Activated CD8-positive, alpha-beta memory T cell treated with anti-CD3 and anti-CD28 coated beads, Interleukin-2, amount 50 U/mL, for 24 hours (primary cell): ENCODE results near the gene TMEM187.

ENCODE experiments used
- DNase-seq: peaks from one replicate; pipeline ENCODE4 v3.0.0-alpha.2; 2020; ENCODE audit errors: extremely low read depth

The TMEM187 gene, protein sequence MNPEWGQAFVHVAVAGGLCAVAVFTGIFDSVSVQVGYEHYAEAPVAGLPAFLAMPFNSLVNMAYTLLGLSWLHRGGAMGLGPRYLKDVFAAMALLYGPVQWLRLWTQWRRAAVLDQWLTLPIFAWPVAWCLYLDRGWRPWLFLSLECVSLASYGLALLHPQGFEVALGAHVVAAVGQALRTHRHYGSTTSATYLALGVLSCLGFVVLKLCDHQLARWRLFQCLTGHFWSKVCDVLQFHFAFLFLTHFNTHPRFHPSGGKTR

DNA sequence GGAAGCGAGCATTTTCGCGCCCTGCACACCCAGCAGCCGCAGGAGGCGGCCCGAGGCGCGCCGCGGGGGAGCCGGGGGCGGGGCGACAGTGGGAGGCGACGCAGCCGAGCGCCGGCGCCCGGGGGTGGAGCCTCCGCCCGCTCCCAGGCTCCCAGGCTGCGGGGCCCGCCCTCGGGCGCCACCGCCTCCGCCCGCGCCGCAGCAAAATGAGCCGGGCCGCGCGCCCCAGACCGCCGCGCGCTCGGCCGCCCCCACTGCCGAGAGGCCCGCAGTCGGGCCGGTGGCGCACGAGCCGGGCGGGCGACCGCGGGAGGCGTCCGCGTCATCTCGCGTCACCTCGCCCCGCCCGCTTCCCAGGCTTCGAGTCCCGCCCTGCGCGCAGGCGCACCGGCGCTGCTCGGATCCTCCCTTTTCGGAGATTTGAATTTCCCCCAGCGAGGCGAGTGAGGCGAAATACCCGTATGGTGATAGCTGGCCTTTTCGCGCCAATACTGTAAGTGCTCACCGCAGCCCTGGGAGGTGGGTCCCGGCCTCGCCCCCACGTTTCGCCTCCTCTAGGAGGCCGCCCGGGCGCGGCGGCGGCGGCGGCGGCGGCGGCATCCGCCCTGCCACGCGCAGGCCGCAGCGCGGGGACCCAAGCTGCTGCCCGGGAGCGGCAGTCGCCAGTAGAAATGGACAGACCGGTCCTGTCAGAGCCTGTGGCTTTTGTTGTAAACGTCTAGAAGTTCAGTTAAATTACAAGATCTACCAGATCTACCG lies at the start of gene TMEM187:
TMEM187 (plus strand) TSS at position 387 of the 759 bp plus-strand sequence. CDS start 9,309 bp downstream, outside the sequence.
- DNase-seq = no peak

DNA sequence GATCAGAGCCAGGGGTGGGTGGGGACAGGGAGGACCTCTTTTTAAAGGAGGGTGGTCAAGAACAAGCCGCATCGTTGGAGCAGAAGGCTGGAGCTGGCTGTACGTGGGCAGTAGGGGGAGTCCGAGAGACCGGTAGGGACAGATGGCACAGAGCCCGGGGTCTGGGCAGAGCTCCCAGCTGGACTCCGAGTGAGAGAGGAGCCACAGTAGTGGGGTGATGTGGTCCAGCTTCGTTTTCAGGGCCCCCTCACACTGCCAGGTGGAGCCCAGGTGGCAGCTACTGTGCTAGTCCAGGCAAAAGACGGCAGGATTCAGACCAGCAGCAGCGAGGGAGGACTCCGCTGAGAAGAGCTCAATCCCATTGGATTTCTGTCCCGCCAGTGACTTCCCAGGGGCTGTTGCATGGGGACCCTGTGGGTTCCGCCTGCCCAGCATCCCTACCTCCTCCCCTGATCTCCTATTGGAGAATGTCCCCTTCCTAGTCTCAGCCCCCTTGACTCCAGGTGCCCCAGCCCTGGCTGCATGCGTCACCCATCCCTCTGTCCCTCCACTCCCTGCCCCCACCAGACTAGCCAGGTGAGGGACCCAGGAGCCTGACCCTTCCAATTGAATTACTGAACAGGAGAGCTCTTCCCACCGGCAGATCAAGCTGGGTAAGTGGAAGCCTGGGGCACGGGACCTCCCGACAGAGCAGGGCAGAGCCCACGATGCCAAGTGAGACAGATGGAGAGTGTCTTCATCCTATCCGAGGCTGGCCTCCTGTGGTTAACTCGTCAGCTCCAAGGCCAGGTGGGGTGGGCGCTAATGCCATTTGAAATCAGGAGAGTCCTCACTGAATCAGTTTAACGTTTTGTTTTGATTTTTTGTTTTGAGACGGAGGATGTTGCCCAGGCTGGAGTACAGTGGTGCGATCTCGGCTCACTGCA lies 49.4 kb upstream of the TMEM187 start:
- DNase-seq = no peak

DNA sequence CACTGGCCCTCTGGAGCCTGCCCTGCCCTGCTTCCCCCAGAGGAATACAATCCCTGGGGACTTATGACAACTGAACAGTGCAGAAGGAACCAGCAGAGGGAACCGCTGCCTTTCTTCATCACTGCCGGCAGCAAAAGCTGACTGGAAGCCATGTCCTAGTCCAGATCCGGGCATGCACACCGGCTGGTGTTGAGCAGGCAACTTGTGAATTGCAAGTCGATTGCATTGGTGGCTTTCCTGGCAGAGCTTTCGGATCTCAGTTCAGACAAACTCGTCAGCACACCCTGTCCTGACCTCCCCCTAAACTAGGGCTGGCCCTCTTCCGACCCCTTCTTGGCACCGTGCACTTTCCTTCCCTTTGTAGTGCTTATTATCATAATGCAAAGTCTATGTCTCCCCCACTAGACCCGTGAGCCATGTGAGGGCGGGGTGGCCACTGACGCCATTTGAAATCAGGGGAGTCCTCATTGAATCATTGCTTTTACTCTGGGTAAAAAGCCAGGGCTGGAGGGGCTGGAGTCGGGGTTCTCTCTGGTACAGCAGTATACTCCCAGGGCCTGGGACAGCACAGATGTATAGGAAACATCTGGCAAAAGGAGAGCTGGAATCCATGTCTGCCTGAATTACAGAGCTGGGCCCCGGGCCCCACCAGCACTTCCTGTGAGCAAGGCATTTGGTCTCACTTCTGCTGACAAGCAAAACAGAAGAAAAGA lies 48.2 kb upstream of the TMEM187 start:
- DNase-seq = no peak

DNA sequence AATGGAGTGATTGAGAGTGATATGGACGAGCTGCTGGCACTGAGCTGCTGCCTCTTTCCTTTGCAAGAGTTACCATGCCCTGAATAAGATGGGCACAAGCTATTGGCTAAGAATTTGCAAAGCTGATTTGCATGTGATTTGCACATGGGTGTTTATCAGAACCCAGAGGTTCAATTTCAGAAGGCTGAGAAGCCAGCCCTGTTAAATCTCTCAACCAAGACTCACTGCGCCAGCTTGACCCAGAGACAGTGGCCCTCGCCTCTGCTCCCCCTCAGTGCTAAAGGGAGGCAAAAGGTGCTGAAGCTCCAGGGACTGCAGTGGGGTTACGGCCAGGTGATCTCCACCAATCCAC lies 47.2 kb upstream of the TMEM187 start:
- no peak for DNase-seq

DNA sequence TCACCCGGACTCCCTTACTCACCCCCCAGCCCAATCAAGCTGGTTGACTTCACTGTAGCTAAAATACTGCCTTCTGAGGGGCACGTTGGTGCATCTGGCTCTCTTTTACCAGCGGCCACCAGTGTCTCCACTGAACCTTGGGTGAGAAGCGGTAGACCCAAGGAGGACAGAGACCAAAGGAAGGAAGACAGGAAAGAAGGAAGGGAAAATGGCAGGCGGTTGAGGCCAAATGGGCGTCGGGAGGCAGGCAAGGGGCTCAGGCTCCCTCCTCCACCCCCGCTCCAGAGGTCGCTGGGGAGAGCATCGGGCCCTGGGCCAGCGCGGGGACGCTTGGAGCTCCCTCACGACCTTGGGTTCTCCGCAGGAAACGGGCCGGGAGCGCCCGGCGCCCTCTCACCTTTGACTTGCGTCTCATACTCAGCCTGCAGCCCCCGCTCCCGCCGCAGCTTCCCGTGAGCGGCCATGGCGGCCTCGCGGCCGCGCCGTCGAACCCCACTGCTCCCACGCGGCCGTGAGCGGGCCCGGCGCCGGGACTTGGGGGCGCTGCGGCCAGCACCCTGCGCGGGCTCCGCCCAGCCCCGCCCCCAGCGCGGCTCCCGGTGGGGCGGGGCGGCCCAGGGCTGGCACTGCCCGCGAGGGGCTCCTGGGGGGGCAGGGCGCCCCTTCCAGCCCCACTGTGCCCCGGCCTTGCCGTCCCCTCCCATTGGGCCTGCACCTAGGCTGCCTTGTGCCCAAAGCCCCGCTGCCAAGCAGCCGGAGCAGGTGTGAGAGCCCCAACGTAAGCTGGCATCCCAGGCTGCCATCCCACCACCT lies 46.6 kb upstream of the TMEM187 start, which contains the start of gene ARHGAP4:
ARHGAP4 (minus strand) TSS at position 526 of the 813 bp plus-strand sequence; CDS start at position 464, 62 bp downstream.
- DNase-seq = no peak

DNA sequence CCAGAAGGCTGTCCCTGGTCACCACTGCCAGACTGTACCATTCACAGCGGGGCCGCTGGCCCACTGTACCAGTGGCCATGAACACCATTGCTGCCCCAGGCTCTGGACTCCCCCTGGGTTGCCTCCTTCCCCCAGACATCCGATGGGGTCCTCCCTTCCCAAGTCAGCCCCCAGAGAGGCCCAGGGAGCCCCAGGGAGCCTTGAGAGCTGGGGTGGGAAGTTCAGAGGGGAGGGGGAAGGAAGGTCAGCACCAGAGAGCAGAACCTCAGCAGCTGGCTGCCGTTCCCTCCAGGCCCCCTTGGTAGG lies 46.0 kb upstream of the TMEM187 start:
- DNase-seq = no peak

DNA sequence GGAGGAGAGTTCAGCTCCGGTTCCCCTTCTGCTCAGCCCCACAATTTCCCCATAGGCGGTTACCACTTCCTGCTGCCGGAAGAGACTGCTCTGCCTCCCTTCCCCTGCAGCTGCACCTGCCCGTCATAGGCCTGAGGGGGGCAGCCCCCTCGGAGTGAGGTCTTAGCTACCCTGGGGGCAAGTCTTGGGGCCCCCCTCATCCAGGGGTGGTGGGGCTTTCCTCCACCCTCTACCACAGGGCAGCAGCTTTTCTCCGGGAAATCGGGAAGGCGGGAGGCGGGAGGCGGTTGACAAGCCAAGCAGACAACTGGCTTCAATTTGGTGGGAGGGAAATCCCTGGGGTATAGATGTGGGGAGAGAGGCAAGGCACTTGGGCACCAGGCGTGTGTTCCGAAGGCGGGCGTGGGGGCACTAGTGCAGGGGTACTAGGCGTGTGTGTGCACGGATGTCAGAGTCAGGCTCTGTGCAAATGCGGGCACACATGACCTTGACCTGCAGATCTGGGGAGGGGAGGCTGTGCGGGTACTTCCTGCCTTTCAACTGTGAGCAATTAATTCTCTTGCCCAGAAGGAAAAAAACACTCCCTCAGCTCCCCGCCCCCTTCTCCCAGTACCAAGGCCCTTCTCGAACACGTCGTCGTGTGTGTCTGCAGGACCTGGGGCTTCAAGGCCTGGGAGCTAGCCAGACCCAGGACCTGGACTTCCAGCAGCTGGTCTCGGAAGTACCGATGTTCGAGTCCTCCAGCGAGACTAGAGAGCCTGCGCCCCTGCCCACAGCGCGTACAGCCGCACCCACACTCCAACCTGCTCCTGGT lies 45.5 kb upstream of the TMEM187 start:
- no peak for DNase-seq

DNA sequence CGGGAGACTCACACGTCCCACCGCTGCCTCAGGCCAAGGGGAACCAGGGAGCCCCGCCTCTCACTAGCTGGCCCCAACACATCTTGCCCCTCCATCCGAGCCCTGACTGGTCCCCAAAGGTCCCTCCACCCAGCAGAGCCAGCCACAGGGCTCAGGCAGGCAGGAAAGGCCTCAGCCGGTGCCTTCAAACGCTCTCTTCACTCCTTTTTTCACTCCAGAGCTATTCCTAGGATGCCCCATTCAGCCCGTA lies 45.0 kb upstream of the TMEM187 start:
- DNase-seq = no peak

DNA sequence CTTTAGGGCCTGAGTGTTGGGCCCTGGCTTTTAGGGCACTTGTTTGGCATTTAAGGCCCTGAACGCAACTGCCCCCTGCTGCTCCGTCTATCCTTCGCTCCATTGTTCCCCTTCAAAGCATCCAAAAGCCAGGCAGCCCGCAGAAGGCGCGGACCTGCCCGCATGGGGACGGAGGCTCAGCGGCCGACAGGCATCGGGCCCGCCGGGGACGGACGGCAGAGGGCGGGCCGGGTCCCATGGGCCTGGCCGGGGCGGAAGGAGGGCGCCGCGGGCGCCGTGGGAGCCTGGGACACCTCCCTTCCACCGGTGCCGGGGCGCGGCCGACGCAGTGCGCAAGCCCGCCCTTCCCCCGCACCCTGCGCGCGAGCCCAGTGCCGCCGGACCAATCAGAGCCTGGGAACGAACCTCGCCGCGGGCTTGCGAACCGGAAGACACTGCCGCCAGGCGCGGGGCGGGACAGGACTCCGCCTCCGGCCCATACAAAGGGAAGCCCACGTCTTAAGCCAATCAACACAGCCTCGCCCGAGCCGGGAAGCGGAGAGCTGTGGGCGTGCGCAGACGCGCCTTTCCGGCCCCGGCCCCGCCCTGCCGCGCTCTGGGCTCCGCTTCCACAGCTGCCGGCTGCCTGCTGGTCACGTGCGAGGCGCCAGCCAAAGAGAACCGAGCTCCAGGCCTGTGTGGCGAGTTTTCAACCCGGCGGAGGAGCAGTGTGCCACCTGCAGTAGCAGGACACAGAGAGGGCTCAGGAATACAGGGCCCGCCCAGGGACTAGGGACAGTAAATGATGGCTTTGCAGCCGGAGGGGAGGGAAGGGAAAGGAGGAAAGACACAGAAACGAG lies 44.4 kb upstream of the TMEM187 start:
- DNase-seq = peak; percentile 73

DNA sequence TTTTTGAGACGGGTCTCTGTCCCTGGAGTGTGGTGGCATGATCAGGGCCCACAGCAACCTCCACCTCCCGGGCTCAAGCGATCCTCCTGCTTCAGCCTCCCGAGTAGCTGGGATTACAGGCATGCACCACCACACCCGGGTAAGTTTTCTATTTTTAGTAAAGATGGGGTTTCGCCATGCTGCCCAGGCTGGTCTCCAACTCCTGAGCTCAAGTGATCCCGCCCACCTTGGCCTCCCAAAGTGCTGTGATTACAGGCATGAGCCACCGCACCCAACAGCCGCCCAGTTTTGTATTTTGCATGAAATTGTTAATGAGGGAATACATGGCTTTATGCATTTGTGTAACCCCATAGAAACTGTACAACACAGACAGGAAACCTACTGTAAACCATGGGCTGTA lies 43.7 kb upstream of the TMEM187 start:
- no peak for DNase-seq

DNA sequence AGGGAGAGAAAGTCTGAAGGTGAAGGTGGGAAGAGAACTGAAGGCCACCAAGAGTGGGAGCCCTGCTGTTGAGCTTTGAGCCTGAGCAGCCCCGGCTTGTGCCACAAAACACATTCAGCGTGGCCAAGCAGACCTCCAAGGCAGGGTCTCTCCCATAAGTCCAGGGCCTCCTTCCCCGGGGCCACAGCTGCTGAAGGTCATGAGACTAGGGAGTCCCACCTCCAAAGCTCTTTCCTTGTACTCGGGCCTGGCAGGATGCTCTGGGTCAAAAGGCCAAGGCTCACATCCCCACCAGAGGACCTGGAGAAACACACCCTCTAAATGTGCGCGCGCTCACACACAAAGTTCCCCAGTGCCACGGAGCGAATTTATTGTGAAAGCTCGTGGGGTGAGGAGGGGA lies 43.0 kb upstream of the TMEM187 start:
- DNase-seq = no peak

DNA sequence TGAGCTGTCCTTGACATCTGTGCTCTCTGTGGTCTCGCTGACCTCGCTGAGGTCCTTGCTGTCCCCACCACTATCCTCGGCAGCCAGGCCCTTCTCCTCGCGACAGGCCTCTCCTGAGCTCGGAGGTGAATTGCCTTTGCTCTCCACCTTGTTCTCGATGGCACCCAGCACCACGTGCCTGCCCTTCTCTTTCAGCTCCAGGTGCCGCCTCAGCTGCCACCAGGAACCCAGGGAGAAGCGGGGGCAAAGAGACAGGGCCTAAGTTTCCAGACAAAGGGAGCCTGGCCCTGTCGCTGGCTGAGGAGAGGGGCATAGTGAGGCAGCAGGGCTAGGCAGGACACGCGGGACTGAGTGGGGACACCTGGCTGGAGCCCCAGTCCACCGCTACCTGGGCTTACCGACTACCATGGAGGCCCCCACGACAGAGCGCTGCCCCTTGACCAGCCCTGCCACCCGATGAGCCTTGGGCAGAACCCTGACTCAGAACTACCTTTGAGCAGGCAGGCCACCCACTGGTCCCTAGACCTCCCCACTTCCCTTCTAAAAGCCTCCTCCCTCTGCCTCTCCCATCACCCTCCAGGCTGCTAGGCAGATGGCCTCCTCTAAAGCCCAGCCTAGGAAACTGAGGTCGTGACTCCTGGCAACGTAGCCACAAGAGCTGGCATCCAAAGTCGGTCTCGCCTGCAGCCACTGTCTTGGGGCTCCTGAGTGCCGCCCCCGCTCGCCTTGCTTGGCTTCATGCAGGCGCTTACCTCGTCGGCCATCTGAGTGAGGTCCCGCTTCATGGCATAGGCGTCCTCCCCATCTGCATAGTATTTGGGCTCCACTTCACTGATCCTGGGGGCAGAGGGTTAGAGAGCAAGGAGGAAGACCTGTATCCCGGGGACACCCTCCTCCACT lies 42.3 kb upstream of the TMEM187 start:
- no peak for DNase-seq

DNA sequence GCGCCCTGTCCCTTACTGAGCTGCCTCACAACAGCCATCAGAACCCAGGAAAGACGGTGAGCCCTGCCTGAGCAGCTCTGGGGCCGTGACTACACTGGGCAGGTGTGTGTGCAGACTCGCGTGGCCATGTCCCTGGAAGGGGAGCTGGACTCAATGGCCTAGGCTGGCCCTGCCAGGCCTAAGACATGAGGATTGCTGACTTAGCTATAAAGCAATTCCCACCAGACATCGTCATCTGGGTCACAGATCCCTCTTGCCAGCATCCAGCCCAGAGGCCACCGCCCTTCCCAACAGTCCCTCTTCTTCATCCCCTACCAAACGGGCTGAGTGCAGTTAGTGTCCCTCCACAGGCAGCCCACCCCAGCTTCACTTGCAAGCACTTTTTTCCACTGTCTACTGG lies 41.4 kb upstream of the TMEM187 start:
- DNase-seq = no peak

DNA sequence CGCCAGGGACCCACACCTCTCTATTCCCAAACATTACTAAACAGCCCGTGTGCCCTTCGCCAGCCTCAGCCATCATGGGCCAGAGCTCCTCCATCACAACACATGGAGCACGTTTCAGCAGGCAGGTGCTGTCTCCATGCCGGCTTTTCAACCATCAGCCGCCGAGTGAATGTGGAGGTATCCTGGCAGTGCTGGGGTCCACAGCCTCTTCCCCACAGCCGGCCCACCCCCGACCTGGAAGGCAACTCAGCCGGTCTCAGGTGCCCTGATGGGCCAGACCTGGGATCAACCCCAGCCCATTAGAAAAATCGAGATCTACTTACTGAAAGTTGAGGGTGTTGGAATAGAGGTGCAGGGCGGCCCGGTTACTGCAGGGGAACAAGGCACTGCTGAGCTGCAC lies 40.8 kb upstream of the TMEM187 start:
- no peak for DNase-seq

DNA sequence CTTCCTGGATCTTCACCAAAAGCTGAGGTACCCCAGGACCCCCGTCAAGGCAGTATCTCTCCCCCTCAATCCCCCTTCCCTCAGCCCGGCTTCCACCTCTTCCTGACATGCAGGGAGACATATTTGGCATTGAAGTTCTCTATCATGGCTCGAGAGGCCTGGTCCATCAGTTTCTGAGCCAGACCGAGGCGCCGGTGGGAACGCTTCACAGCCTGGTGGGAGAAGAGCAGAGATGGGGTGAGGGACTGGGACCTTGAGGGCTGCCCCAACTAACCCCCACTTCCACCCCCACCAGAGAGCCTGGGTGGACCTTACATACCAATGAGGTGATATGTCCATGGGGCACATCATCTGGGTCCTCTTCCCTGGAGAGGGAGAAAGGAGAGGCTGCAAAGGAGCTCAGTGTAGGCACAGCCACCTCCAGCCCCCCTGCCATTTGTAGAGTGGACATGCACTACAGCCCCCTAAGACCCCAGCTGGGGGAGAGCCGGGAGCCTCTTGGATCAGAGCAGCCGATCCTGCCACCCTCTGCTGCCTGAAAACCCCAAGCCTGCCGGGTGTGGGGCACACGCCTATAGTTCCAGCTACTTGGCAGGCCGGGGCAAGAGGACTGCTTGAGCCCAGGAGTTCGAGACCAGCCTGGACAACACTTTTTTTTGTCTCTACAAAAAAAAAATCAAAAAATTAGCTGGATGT lies 40.2 kb upstream of the TMEM187 start:
- no peak for DNase-seq

DNA sequence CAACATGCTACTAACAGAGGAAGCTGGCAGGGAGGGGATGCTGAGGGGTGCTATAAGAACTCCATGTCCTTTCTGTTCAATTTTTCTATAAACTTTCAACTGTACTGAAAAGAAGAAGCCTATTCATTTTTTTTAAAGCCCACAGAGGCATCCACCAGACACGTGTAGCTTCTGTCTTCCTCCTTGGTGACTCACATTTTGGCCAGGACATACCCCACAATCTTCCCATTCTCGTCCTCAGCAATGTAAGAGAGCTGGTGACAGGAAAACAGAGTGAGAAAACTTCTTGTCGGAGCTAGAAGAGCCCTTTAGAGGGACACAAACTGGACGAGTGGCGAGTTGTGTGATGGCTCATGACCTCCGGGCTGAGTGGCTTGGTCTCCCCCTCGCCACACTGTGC lies 38.8 kb upstream of the TMEM187 start:
- no peak for DNase-seq

DNA sequence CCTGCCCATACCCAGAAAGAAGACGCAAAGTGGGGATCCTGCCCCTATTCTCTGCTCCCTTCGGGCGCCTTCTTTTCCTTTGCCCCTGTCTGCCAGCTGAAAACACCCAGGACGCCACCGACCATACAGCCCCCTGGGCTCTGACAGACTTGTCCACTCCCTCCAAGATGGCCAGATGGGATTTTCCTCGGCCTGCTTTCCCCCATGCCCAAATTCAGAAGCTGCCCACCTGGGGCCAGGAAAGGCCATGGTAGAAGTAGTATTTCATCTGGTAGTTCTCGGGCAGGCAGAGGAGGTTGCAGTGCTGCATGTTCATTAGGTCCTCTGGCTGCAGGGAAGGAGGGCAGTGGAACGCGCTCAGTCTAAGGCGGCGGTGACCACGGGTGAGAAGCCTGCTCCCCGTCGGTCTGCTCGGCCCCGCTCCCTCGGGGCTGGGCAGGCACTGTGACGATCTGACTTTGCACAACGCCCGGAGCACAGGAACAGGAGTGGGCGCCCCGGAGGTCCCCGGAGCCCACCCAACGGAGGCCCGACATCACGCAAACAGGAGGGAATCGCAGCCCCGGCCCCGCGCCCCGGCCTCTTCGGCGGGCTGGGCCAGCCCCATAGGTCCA lies 38.3 kb upstream of the TMEM187 start:
- no peak for DNase-seq
